Measurements from ENCODE around the gene CFAP77.

CFAP77 gene

DNA sequence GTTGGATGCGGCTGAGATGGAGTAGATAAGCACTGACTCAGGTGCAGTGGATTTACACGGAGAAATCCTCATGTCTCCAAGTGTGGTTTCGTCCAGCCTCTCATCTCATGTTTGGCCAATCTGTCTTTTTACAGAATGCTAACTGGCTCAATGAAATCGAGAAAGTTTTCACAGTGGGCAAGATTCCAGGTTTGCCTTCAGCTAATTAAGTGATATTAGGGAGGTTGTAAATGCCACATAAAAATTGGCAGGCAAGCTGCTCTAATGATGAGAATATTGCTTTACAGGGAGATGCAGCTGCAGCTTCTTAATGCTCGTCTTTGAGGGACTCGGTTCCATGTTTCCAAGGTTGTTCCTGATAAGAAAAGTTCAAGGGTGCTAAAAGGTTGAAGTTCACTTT, 196.1 kb downstream of the CFAP77 start:
- DNase-seq = no peak

GRCh38 chr9:132609184-132609583, 199.2 kb downstream of the CFAP77 start:
- DNase-seq = no peak

DNA sequence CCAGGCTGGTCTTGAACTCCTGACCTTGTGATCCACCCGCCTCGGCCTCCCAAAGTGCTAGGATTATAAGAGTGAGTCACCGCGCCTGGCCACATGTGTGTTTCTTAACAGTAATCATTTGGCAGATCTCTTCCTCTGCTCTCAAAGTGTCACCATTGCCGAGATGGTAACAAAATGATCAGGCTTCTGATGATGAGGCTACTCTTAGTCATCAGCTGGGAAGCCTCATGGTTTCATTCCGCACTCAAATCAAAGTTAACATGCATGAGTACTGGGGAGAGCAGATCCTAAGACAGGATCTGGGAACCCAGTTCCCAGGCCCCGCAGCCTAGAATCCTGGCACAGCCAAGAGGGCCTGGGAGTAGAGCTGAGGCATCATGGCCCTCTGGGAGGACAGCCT, 199.8 kb downstream of the CFAP77 start:
- DNase-seq = no peak

GRCh38 chr9:132610661-132611060, 200.7 kb downstream of the CFAP77 start:
- DNase-seq = no peak

DNA sequence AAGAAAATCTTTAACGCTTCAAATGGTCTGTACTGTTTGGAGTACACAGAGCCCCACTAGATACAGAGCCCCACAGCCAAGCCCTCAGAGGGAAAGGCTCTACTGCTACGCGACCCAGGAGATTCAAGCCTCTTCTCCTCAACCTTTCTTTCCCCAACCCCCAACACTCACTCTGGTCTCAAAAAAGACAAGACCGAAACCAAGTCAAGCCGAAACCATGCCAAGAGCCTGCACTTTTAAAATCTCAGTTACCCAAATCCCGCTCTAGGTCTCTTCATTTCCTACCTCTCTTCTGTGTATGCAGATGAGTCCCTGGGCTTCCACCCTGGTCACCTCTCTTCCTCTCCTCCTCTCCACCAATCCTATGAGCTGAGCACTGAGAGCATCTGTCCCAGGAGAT, 204.3 kb downstream of the CFAP77 start:
- no peak for DNase-seq

- DNase-seq = no peak
These were observed 205.8 kb downstream of the CFAP77 start for GRCh38 chr9:132615774-132616173.

DNA sequence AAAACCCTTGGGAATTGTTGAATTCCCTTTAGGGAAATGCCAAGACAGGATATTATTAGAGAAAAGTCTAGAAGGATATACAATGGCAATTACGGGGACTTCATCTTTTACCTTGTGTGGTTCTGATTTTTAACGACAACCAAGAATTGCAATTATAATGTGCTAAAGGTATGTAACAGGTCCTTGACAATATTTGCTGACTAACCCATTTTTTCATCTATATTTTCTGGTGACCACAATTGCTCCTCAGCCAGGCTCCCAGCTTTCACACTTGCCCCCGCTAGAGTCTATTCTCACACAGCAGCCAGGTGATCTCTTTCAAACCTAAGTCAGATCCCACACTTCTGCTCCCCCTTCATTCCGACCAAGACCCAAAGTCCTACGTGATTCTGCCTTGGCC, 206.7 kb downstream of the CFAP77 start:
- DNase-seq = no peak

- DNase-seq = no peak
These were observed 212.1 kb downstream of the CFAP77 start for GRCh38 chr9:132622159-132622558.
